Activated naive CD8-positive, alpha-beta T cell treated with anti-CD3 and anti-CD28 coated beads, Interleukin-2, amount 50 U/mL, for 16 hours (primary cell): ENCODE results near the gene IFT43.
"Not testable (repeated sequence)": the region's sequence is repeated elsewhere in the genome, so short reads cannot be mapped to it uniquely, and the experiment has no call there.

Source experiments
- DNase-seq: peaks from one replicate; pipeline ENCODE4 v3.0.0-alpha.2; 2020; ENCODE audit warnings: low read depth, low spot score

The IFT43 gene

GRCh38 chr14:75980856-75981255 is 4.7 kb upstream of the IFT43 start:
- DNase-seq = no peak

DNA sequence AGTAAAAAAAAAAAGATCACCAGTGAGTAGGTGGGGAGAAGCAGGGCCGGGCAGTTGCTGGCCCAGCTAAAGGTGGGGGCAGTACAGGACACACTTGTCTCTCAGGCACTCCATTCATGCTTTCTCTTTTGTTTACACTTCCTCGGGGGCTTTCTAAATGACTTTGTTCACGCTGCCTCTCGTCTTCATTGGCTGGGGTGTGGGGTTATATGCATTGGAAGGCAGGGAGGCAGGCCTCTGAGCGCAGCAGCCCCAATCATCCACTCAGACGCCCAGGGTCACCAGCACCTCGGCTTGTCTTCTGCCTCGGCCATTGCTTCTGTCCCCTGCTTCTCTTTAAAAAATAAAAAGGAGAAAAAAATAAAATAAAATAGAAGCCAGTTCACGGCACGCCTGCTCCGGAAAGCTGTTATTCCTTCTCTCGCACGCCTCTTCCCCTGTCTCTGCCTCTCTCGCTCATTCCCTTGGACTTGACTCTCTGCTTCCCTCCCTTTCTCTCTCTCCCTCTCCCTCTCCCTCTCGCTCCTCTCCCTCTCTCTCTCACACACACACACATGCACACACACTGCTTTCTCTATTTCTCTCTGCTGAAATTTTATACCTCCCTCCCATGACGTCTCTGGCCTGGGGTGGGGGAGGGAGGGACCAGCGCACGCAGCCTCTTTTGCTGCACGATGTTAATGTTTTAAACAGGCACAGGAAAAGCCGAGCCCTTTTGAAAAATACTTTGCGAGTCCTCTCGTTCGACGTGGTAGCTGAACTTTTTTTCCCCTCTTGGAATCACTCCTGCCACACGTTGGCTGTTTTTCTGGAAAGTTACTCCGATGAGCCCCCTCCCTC is 3.9 kb upstream of the IFT43 start, which contains the start of gene TGFB3:
TGFB3 (minus strand) TSS at position 570 of the 840 bp plus-strand sequence. CDS start 1,102 bp downstream, outside the sequence.
- DNase-seq = peak; percentile 10

GRCh38 chr14:75982266-75983018 is 3.1 kb upstream of the IFT43 start:
- DNase-seq = peak; percentile 25

DNA sequence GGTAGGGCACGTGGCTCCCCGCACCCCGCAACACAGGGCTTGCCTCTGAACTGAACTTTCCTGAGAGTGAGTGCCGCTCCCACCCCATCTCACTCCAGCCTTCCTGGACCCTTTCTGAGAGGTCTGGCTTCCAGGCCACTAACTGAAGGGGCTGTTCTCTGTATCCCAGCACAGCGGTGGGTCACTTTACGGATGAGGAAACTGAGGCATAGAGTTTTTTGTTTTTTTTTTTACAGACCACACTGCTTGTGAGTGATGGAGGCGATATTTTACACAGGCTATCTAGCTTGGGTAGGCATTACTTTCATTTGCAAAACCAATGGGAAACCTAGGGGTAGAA is 2.6 kb upstream of the IFT43 start:
- no peak for DNase-seq

- DNase-seq = no peak
Observed at GRCh38 chr14:75984674-75985073, 889 bp upstream of the IFT43 start.

DNA sequence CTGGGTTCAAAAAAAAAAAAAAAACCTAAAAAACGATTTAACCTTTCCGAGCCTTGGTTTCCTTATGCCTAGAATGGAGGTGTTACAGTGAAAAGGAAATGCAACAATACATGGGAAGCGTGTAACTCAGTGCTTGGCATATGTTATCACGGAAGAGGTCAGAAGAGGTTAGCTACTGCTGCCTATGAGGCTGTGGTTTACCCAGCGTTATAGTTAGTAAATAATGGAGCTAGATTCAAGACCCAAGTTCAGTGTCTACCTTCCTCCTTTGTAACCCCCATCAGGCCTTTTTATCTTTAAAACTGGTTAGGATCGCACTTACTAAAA is 839 bp downstream of the IFT43 start:
- DNase-seq = no peak

- no peak for DNase-seq
Observed at GRCh38 chr14:75987201-75987970, 1.8 kb downstream of the IFT43 start.

- DNase-seq = no peak
Observed at GRCh38 chr14:75989134-75989533, 3.6 kb downstream of the IFT43 start.

GRCh38 chr14:75990297-75990696 is 4.7 kb downstream of the IFT43 start:
- DNase-seq = no peak

- no peak for DNase-seq
Observed at GRCh38 chr14:75991753-75992152, 6.2 kb downstream of the IFT43 start.

DNA sequence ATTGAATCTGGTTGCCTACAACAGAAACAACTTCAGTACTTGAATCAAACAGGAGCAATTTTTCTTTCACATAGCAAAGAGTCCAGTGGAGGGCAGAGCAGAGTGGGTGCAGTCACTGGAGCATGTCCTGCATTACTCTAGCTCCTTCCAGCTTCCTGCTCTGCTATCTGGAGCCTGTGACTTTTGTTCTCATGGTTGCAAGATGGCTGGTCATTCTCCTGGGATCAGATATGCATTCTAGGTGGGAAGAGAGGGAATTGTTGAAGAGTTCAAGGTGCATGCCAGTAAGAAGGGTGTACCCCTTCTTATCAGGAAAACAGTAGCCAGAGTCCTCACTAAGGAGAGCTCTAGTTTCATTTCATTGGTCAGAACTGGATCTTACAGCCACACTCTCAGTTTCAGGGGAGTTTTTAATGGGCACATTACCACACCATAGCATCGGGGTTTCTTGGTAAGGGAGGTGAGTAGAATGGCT is 8.0 kb downstream of the IFT43 start:
- no peak for DNase-seq

DNA sequence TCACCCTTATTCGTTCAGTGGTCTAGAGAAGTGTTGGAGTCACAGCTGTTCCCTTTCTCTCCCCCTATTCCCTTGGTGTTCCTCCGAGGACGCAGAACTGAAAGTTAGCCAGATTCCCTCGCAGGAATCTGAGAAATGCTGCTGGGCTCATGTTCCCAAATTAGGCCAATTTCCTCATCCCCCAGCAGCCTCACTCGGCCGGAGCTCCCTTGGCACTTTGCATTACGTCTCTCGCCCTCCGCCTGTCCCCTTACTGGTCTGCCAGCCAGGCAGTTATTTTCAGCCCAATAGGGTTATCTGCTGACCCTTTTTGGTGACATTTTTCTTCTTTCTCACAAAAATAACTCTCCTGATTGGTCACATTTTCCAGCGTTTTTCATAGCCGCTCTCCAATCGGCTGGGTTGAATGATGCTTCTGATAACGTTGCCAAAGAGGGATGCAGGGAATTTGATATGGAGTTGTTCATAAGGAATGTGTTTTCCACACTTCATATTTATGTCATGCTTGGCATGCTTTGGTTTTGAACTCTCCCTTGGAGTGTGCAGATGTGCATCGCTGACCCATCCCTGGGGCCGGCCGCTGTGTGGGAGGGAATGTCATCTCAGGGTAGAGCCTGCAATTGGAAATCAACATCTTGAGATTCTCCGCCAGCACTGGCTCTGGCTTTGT is 9.9 kb downstream of the IFT43 start:
- DNase-seq = no peak

- no peak for DNase-seq
Observed at GRCh38 chr14:75996488-75996887, 10.9 kb downstream of the IFT43 start.

GRCh38 chr14:75999511-76000190 is 14.1 kb downstream of the IFT43 start:
- DNase-seq = no peak

DNA sequence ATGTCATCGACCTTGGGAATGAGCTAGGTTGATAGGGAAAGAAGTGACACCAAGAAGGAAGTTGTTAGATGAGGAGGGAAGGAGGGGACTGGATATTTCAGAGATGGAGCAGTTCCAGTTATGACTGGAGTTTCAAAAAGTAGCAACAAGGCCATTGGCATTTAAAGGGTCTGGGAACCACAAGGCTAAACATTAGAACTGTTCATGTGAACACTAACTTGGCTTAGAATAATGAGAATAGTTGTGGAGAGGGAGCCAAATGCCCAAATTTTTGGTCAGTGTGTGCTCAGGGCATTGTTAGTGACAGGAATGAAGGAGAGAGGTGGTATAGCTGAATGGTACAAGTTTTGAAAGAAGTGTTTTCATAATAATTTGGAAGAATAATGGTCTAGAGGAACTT is 16.8 kb downstream of the IFT43 start:
- DNase-seq = no peak

GRCh38 chr14:76006253-76006652 is 20.7 kb downstream of the IFT43 start:
- no peak for DNase-seq

- no peak for DNase-seq
Observed at GRCh38 chr14:76007379-76007778, 21.8 kb downstream of the IFT43 start.

DNA sequence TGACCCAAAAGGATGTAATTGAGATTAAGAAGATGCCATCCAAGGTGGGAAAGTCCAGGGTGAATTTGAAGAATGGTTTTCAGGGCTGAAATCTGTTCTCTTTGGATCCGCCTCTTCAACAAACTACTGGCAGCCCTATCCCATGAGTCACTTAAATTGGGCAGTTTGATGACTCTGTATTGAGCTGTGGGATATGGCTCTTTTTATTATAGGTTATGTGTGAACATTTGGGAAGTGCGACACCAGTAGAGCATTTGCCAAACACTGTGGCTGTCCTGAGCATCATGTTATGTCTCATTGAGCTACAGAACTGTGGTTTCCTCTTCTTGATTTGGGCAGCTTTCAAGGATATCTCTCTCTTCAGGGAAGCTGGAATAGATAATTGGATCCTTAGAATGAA is 22.3 kb downstream of the IFT43 start:
- no peak for DNase-seq

DNA sequence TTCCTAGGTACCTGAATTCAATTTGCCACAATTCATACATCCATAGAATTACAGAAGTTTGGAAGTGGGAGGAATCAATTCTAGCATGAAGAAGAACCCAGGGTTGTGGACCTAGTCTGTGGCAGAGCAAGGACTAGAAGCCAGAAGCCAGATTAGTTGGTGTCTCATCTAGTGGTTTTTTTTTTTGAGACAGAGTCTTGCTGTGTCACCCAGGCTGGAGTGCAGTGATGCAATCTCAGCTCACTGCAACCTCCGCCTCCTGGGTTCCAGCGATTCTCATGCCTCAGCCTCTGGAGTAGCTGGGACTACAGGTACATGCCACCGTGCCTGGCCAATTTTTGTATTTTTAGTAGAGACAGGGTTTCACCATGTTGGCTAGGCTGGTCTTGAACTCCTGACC is 24.1 kb downstream of the IFT43 start:
- not testable (repeated sequence) for DNase-seq

GRCh38 chr14:76011930-76012329 is 26.4 kb downstream of the IFT43 start:
- no peak for DNase-seq

- no peak for DNase-seq
Observed at GRCh38 chr14:76012354-76012753, 26.8 kb downstream of the IFT43 start.
